Measurements from ENCODE around the gene ZNF729.

ZNF729 gene

GRCh38 chr19:22335716-22336115 lies 49.5 kb downstream of the ZNF729 start:
- no peak overlapping the region for H3K9ac ChIP-seq (ENCODE audit: low read depth, low read length)
- no peak overlapping the region for H3K27ac ChIP-seq (ENCODE audit: low read length)
- H3K36me3 ChIP-seq (ENCODE audit: insufficient read depth, low read length): no peaks in the 10 kb centered on the region
- no peaks in the 10 kb centered on the region for H3K4me1 ChIP-seq (ENCODE audit: insufficient read depth, low read length)
- DNase-seq: no peak
- no peak overlapping the region for H3K4me3 ChIP-seq (ENCODE audit: low read depth in 1 of 2, low read length in 2 of 2)
- peaks cover 5% of the 10 kb centered on the region for H3K9me3 ChIP-seq (ENCODE audit: insufficient read depth, low read length, severe bottlenecking)
- no peaks in the 10 kb centered on the region for H3K79me2 ChIP-seq (ENCODE audit: insufficient read depth, low read length)
- H3K4me2 ChIP-seq (ENCODE audit: insufficient read depth, low read length): no peak overlapping the region
- no peak for ATAC-seq (ENCODE audit: insufficient read depth, low read depth)
- H4K20me1 ChIP-seq (ENCODE audit: insufficient read depth, low read length): no peaks in the 10 kb centered on the region
- TF ChIP-seq CTCF (IDR thresholded peaks at IDR 0.05; ENCODE audit: borderline replicate concordance, extremely low read depth, low read length, poor library complexity, severe bottlenecking): no peak
- no peak for TF ChIP-seq EZH2 (IDR thresholded peaks at IDR 0.05; ENCODE audit: borderline replicate concordance, low read depth, low read length, severe bottlenecking)
- H2AFZ ChIP-seq (ENCODE audit: low read depth, low read length): no peak overlapping the region
- no peaks in the 10 kb centered on the region for H3K27me3 ChIP-seq (ENCODE audit: insufficient read depth, low read length, poor library complexity)

- Histone ChIP-seq H3K79me2 (ENCODE audit: insufficient read depth, low read length) (no peaks in the 10 kb centered on the region), H3K4me1 (ENCODE audit: insufficient read depth, low read length) (no peaks in the 10 kb centered on the region), H4K20me1 (ENCODE audit: insufficient read depth, low read length) (no peaks in the 10 kb centered on the region), H2AFZ (ENCODE audit: low read depth, low read length) (no peak overlapping the region), H3K27me3 (ENCODE audit: insufficient read depth, low read length, poor library complexity) (no peaks in the 10 kb centered on the region), H3K27ac (ENCODE audit: low read length) (no peak overlapping the region), H3K4me3 (ENCODE audit: low read depth in 1 of 2, low read length in 2 of 2) (no peak overlapping the region), H3K9ac (ENCODE audit: low read depth, low read length) (no peak overlapping the region), H3K4me2 (ENCODE audit: insufficient read depth, low read length) (no peak overlapping the region), H3K9me3 (ENCODE audit: insufficient read depth, low read length, severe bottlenecking) (peaks cover 2% of the 10 kb centered on the region), H3K36me3 (ENCODE audit: insufficient read depth, low read length) (no peaks in the 10 kb centered on the region)
- DNase-seq (no peak), ATAC-seq (ENCODE audit: insufficient read depth, low read depth) (no peak)
- TF ChIP-seq CTCF (IDR thresholded peaks at IDR 0.05; ENCODE audit: borderline replicate concordance, extremely low read depth, low read length, poor library complexity, severe bottlenecking) (no peak), EZH2 (IDR thresholded peaks at IDR 0.05; ENCODE audit: borderline replicate concordance, low read depth, low read length, severe bottlenecking) (no peak)
Measured at GRCh38 chr19:22354665-22355064, 68.4 kb downstream of the ZNF729 start.

All from DND-41 (cell line).